ENCODE data around the gene MICAL3.

Gene MICAL3

DNA sequence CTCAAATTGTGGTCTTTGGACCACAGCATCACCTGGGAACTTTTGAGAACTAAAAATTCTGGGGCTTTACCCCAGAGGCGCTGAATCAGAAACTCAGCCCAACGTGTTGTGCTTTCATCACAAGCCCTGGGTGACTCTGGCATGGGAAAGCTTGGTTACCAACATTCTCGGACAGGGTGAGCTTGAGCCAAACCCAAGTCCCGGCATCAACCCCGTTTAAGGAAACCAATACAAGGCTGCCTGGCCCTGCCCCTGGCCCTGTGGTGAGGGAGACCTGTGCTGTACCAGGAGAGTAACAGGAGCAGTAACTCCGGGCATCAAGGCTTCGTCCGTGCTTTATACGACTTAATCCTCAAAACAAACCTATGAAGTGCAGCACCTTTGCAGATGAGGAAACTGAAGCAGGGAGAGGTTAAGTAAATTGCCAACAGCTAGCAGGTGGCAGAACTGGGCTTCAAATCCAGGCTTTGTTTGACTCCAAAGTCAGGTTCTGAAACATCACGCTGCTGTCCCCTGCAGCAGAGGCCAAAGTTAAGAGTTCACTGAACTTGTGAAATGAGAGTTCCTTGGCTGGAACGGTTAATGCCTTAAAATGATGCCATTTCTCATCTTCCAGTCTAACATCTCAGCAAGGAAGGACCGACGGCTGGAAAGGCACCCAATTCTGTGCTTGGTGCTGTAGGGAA, 186.0 kb downstream of the MICAL3 start:
- no peak for DNase-seq
- intact Hi-C loops (cut with DNase I) = no loop called here

GRCh38 chr22:17836992-17837742, 187.2 kb downstream of the MICAL3 start:
- peak in 4 of 10 donors; percentile 43 to 92 (median 54) for DNase-seq
- intact Hi-C loops (cut with DNase I) = no loop called here

- DNase-seq = no peak
Measured at GRCh38 chr22:17835256-17835655, 189.1 kb downstream of the MICAL3 start.

DNA sequence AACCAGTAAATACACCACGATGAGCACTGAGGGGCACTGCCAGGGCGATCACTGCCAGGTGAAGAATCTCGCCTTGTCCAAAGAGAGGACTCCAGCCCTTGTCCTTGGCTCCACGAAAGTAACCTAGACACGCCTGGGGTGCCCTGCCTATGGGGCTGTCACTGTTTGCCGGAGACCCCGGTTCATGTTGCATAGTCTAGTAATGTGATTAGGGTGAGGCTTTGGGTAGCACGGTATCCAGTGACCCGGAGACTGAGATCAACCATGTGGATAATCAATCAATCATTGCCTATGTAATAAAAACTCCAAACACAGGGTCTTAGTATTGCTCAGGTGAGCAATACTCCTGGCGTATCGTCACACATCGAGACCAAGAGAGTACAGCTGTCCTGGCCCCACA, 190.9 kb downstream of the MICAL3 start:
- intact Hi-C loops (cut with DNase I) = no loop called here

More at GRCh38 chr22:17835256-17835655, 189.1 kb downstream of the MICAL3 start:
- intact Hi-C loops (cut with DNase I) = no loop called here

GRCh38 chr22:17832665-17833064, 191.7 kb downstream of the MICAL3 start:
- DNase-seq = no peak
- intact Hi-C loops (cut with DNase I) = no loop called here

More for the DNA sequence above, 190.9 kb downstream of the MICAL3 start:
- no peak for DNase-seq

DNA sequence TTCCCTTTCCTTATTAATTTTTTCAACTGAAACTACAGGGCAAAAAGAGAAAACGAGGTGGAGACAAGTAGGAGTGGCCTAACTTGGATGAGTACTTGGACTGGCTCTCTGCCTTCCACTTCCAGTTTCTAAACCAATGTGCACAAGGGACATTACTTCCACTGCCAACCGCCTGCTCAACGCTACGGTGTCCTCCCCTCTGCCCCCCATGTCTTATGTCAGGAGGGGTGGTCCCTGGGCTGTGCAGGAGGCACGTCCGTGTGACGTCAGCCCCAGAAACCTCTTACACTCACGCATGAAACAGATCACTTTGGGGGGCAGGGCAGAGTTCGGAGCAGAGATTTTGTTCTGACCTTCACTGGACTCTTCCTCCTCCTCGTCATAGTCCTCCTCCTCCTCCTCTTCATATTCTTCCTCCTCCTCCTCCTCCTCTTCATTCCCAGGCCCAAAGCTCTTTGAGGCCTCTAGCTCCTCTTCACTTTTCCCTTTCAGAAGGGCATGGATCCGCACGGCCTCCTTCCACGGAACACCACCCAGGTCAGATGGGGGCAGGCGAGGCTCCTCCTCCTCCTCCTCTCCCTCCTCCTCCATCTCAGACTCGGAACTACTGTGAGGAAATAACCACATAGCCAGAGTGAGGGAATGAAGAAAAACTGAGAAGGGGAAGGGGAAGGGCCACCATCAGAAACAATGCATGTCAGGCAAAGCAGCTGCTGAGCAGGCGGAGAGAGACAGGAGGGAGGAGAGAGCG, 192.7 kb downstream of the MICAL3 start:
- intact Hi-C loops (cut with DNase I) = loop anchor here (2.0 kb wide), 1 partner anchor 33 kb away; no protein-coding TSS in a partner anchor
- no peak for DNase-seq

- intact Hi-C loops (cut with DNase I) = loop anchor here (1.0 to 2.0 kb wide), 3 partner anchors 34 to 246 kb away; no protein-coding TSS in a partner anchor
- DNase-seq = peak; percentile 78 to 98 (median 91)
Measured at GRCh38 chr22:17830043-17830961, 194.1 kb downstream of the MICAL3 start.

DNA sequence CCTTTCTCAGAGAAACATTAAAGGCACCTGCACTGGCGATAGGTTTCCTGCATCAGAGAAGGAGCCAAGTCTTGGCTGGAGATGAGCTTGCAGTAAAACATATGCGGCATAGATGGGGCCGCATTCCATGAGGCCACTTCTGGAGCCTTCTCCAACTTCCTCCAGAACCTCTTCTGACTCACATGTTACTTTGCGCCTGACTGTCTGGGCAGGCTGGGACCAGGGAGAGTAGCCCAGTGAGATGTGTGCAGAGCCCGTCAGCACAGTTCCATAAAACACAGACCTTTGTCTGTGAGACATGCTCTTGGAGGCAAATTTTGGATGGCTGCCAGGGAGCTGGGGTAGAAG, 194.7 kb downstream of the MICAL3 start:
- intact Hi-C loops (cut with DNase I) = loop anchor here (1.0 to 2.0 kb wide), 3 partner anchors 35 to 247 kb away; no protein-coding TSS in a partner anchor
- no peak for DNase-seq

DNA sequence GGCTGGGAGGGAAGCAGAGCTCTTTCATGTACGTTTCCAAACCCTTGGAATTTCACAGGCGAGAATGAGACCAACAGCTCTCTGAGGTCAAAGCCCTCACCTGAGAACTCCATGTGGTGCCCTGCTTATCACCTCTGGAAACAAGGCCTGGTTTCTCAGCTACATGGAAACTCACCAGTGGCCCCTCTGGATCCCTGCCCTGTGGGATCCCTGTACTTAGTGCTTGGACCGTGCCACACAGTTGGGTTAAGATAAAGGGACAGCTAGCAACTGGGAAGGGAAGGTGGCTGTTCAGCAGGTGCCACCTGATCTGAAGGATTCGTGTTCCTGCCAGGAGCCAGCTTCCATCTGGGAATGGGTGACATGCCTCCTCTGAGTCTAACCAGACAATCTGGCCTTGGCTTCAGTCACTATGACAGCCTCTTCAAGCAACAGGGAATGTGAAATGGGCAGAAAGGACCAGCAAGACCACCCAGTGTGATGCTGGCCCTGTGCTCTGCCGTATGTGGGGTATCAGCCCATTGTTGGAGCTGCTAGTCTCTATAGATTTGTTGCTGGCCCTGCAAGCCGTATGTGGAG, 195.8 kb downstream of the MICAL3 start:
- DNase-seq = no peak
- intact Hi-C loops (cut with DNase I) = no loop called here

- no peak for DNase-seq
- intact Hi-C loops (cut with DNase I) = no loop called here
Measured at GRCh38 chr22:17827466-17827865, 196.9 kb downstream of the MICAL3 start.

DNA sequence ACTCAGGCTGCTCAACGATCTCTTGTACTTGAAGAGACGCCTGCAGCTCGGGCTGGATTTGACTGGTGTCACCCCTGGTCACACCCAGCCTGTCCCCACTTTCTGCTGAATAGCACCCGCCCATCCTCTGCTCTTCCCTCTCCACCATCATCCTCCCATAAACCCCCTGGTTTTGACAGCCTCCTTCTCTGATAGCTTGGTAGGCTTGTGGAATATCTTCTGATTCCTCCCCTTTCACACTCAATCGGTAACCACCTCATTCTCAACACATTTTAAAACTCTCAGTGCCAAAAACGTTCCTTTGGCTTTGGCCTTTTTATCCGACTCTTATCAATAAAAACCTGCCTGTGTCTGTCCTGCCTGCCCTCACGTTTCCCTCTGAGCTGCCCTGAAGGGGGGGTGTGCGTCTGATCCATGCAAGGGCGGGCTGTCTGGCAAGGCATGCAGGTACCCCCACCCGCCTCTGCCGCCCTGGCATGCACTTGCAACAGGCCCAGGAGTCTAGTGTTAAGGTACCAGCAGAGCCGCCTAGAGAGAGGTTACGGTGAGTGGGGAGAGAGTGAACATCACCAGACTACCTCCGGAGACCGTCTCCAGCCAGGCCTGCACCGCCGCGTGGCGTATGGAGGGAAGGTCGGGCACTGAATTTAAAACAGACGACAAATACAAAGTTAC, 198.3 kb downstream of the MICAL3 start:
- DNase-seq = no peak
- intact Hi-C loops (cut with DNase I) = no loop called here

DNA sequence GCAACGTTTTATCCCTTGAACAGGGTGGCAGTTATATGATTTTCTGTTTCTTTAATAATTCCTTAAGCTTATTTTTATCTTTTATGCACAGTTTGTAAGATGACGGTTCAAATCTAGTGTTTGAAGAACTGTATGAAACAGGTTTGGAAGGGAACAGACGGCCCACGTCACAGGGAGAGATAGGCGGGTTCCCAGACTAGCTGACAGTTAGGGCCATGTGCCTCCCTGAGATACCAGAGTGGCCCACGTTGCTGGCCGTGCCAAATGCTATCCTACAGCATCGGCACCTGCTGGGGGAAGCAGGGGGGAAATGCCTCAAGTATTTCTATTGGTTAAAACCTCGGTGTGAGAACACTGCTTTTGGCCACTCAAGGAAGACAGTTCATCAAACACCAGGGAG, 199.9 kb downstream of the MICAL3 start:
- peak in 2 of 10 donors; percentile 32 to 56 for DNase-seq
- intact Hi-C loops (cut with DNase I) = no loop called here

DNA sequence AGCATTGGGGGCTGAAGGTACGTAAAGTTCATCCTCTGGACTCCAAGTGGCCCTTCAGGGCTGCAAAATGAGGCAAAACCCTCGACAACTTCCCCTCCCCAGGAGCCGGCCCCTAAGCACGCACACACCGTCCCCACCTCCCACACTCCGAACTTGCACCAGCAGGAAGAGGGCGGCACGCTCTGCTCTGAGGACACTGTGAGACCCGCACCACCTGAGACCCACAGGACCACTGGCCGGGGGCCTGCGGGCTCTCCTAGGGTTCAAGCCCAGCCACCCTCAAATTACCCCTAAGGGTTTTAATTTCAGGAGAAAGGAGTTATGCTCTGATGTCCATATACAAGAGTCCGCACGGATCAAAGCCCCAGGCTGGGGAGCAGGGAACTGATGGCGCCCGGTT, 200.4 kb downstream of the MICAL3 start:
- intact Hi-C loops (cut with DNase I) = no loop called here
- DNase-seq = no peak

DNA sequence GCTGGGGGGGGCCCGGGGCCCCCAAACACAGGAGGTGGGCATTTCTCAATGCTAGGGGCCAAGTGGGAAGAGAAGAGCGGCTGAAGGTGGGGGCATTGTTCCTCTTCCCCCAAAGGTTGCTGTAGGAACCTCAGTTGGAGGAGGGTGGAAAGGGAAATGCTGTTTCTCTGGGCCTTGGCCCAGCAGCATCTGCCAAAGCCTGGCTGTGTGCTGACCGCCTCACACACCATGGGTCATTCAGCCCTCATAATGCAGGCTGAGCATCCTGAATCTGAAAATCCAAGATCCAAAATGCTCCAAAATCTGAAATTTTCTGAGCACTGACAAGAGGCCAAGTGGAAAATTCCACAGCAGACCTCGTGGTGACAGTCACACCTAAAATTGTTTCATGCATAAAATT, 201.1 kb downstream of the MICAL3 start:
- intact Hi-C loops (cut with DNase I) = no loop called here
- no peak for DNase-seq

- intact Hi-C loops (cut with DNase I) = no loop called here
- no peak for DNase-seq
Measured at GRCh38 chr22:17822087-17822486, 202.3 kb downstream of the MICAL3 start.

DNA sequence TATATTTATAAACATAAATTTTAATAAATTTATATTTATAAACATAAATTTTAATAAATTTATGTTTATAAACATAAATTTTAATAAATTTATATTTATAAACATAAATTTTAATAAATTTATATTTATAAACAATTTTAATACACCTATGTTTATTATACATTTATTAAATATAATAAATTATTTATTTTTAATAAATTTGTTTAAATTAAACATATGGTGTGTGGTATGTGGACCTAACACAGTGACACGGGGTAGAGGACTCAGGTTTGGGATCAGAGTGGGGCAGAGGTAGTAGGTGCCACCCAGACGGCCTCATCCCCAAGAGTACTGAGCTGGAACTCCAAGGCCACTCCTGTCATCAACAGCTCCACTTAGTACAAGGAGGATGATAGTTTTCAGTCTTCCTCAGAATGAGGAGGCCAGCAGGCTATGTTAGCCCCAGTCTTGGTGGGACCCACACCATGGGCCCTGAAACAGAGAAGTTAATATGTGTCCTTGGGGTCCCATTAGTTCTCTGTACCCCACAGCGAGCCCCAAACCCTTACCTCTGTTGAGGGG, 203.4 kb downstream of the MICAL3 start:
- intact Hi-C loops (cut with DNase I) = no loop called here
- DNase-seq = no peak

DNA sequence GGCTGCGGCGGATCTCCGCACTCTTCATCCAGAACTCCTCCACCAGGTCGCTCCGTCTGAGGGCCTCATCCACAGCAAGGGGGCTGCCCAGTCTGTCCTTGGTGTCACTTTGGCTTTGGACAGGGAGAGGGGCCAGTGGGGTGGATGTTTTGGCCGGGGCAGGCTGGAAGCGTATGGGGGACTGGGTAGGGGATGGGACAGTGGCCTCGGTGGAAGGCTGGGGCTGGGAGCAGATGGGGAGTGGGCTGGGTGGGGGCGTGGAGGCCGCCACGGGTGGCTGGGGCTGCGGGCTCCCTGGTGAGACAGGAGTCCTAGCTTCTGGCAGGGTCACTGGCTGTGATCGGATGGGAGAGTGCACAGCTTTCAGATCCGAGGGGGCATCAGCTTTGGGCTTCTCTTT, 205.7 kb downstream of the MICAL3 start:
- intact Hi-C loops (cut with DNase I) = no loop called here
- DNase-seq = no peak

DNA sequence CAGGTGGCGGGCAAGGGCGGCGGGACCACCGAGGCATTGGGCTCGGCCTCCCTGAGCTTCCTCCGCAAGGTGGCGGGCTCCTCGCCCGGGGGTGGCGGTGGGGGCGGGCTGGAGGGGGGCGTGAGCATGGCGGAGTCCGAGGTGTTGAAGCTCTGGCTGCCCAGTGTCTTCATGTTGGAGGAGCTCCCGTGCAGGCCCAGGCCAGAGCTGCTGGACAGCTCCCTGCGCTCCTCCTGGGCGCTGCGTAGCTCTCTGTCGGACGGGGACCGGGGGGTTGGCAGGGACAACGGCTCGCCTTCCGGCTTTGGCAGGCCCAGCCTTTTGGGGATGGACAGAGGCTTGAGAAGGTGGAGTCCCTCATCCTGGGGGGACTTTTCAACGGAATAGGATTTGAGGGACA, 206.2 kb downstream of the MICAL3 start:
- intact Hi-C loops (cut with DNase I) = no loop called here
- no peak for DNase-seq

DNA sequence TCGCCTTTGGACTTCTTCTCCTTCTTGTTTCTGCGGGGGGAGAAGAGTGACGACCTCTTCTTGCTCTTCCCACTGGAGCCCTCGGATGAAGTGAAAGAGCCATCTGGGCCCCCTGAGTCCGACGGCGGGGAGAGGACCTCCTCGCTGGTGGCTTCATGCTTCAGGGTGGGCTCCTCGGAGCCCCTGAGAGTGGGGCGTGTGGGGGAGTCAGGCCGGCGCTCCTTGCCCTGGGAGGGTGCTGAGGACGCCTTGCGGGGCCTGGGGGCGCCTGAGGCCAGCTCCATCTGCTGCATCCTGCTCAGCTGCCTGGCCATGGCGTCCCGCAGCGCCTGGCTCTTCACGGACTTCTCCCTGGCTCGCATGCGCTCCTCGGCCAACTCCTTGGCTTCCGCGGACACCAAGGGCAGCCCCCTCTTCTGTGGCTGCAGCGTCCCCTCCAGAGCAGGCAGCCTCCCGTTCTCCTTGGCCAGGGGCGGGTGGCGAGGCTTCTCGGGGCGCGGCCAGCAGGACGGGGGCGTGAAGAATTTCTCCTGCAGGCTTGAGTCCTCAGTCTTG, 206.8 kb downstream of the MICAL3 start:
- DNase-seq = no peak
- intact Hi-C loops (cut with DNase I) = no loop called here
